Trophoblast cell (in vitro differentiated cells and primary cell): ENCODE results near the gene FAM161B.

Experiments used
- DNase-seq, 2 donors: peaks; one replicate each; pipeline ENCODE4 v3.0.0-alpha.2; 2016
- H2AFZ ChIP-seq: 2 replicates; pipeline ENCODE4 v1.6.1; 2013; ENCODE audit warnings: low read length, moderate library complexity, mild to moderate bottlenecking; ENCODE audit not compliant: insufficient read depth, poor library complexity
- H2AK5ac ChIP-seq: 2 replicates; pipeline ENCODE4 v1.6.1; 2013; ENCODE audit warnings: mild to moderate bottlenecking, low read length
- H2BK120ac ChIP-seq: 2 replicates; pipeline ENCODE4 v1.6.1; 2013; ENCODE audit warnings: low read length, mild to moderate bottlenecking, moderate library complexity; ENCODE audit not compliant: insufficient read depth, poor library complexity
- H2BK12ac ChIP-seq: 2 replicates; pipeline ENCODE4 v1.6.1; 2013; ENCODE audit warnings: mild to moderate bottlenecking, low read length, moderate library complexity
- H2BK5ac ChIP-seq: 2 replicates; pipeline ENCODE4 v1.6.1; 2013; ENCODE audit warnings: low read length, low read depth, moderate library complexity, mild to moderate bottlenecking; ENCODE audit not compliant: poor library complexity
- H3K14ac ChIP-seq: 2 replicates; pipeline ENCODE4 v1.6.1; 2013; ENCODE audit warnings: mild to moderate bottlenecking, low read length
- H3K18ac ChIP-seq: 2 replicates; pipeline ENCODE4 v1.6.1; 2013; ENCODE audit warnings: mild to moderate bottlenecking, low read length
- H3K23ac ChIP-seq: 2 replicates; pipeline ENCODE4 v1.6.1; 2013; ENCODE audit warnings: low read length
- H3K27ac ChIP-seq: 2 replicates; pipeline ENCODE4 v1.5.1; 2013; ENCODE audit warnings: low read depth, mild to moderate bottlenecking, inconsistent platforms, low read length, moderate library complexity
- H3K27me3 ChIP-seq: 2 replicates; pipeline ENCODE4 v1.6.1; 2013; ENCODE audit warnings: inconsistent platforms, mild to moderate bottlenecking, low read length, moderate library complexity; ENCODE audit not compliant: insufficient read depth
- H3K36me3 ChIP-seq, 2 experiments: 1 replicate in 1 of 2; 2 replicates in 1 of 2; pipeline ENCODE4 v1.6.1; 2013; ENCODE audit warnings: low read length in 2 of 2, mild to moderate bottlenecking in 2 of 2, moderate library complexity in 1 of 2; ENCODE audit not compliant: insufficient read depth in 2 of 2, control insufficient read depth in 1 of 2
- H3K4ac ChIP-seq: 2 replicates; pipeline ENCODE4 v1.6.1; 2013; ENCODE audit warnings: low read depth, mild to moderate bottlenecking, low read length, moderate library complexity
- H3K4me1 ChIP-seq, 2 experiments: 1 replicate in 1 of 2; 2 replicates in 1 of 2; pipeline ENCODE4 v1.6.1; 2013; ENCODE audit warnings: low read length in 2 of 2, mild to moderate bottlenecking in 2 of 2, moderate library complexity in 1 of 2; ENCODE audit not compliant: insufficient read depth in 2 of 2, control insufficient read depth in 1 of 2
- H3K4me2 ChIP-seq: 2 replicates; pipeline ENCODE4 v1.6.1; 2013; ENCODE audit warnings: inconsistent platforms, mild to moderate bottlenecking, low read length, moderate library complexity
- H3K4me3 ChIP-seq: 2 replicates; pipeline ENCODE4 v1.5.1; 2013; ENCODE audit warnings: mild to moderate bottlenecking, low read depth, low read length, inconsistent platforms
- H3K79me1 ChIP-seq: one replicate; pipeline ENCODE4 v1.6.1; 2013; ENCODE audit warnings: low read length
- H3K79me2 ChIP-seq: 2 replicates; pipeline ENCODE4 v1.6.1; 2013; ENCODE audit warnings: low read length, mild to moderate bottlenecking; ENCODE audit not compliant: control insufficient read depth, insufficient read depth, poor library complexity
- H3K9ac ChIP-seq: 2 replicates; pipeline ENCODE4 v1.6.1; 2013; ENCODE audit warnings: mild to moderate bottlenecking, low read length
- H3K9me3 ChIP-seq: 2 replicates; pipeline ENCODE4 v1.6.1; 2013; ENCODE audit warnings: low read depth, mild to moderate bottlenecking, control low read depth, inconsistent platforms, low read length; ENCODE audit not compliant: insufficient read depth
- H4K12ac ChIP-seq: 2 replicates; pipeline ENCODE4 v1.6.1; 2013; ENCODE audit warnings: low read depth, mild to moderate bottlenecking, low read length, moderate library complexity
- H4K8ac ChIP-seq: 2 replicates; pipeline ENCODE4 v1.6.1; 2013; ENCODE audit warnings: low read depth, mild to moderate bottlenecking, low read length, moderate library complexity
- H4K91ac ChIP-seq: one replicate; pipeline ENCODE4 v1.6.1; 2013; ENCODE audit warnings: low read depth, mild to moderate bottlenecking, low read length, moderate library complexity
- WGBS: extraction: QIAGEN DNeasy Blood & Tissue Kit; methylation state at CpG from one replicate; pipeline ENCODE4 v1.1.7; 2013; ENCODE audit warnings: missing lambda C conversion rate; ENCODE audit not compliant: insufficient read length, insufficient coverage; ENCODE audit errors: extremely low coverage; 5-methylcytosine and 5-hydroxymethylcytosine counted together

The FAM161B gene

GRCh38 chr14:73916324-73916723 lies 33.6 kb downstream of the FAM161B start:
- no peak overlapping the region for H4K91ac ChIP-seq
- H2BK5ac ChIP-seq, result no peak overlapping the region
- H3K36me3 ChIP-seq, result peaks cover 25 to 39% of the 10 kb centered on the region in 2 experiments
- no peak overlapping the region for H3K4me3 ChIP-seq
- no peaks in the 10 kb centered on the region for H3K79me1 ChIP-seq
- DNase-seq, result no peak
- H3K9ac ChIP-seq, result no peak overlapping the region
- no peak overlapping the region for H2AFZ ChIP-seq
- no peak overlapping the region for H3K27ac ChIP-seq
- H3K9me3 ChIP-seq, result no peaks in the 10 kb centered on the region
- no peak overlapping the region for H4K12ac ChIP-seq
- no peaks in the 10 kb centered on the region for H3K79me2 ChIP-seq
- no peaks in the 10 kb centered on the region for H3K27me3 ChIP-seq
- no CpG with 5 or more reads among the region's 6 CpGs for WGBS
- no peak overlapping the region for H2BK120ac ChIP-seq
- no peak overlapping the region for H3K14ac ChIP-seq
- no peak overlapping the region for H3K18ac ChIP-seq
- no peaks in the 10 kb centered on the region for H3K4me1 ChIP-seq
- no peak overlapping the region for H2BK12ac ChIP-seq
- H3K4me2 ChIP-seq, result no peak overlapping the region
- no peak overlapping the region for H4K8ac ChIP-seq
- no peak overlapping the region for H3K23ac ChIP-seq
- H2AK5ac ChIP-seq, result no peak overlapping the region
- H3K4ac ChIP-seq, result no peak overlapping the region

DNA sequence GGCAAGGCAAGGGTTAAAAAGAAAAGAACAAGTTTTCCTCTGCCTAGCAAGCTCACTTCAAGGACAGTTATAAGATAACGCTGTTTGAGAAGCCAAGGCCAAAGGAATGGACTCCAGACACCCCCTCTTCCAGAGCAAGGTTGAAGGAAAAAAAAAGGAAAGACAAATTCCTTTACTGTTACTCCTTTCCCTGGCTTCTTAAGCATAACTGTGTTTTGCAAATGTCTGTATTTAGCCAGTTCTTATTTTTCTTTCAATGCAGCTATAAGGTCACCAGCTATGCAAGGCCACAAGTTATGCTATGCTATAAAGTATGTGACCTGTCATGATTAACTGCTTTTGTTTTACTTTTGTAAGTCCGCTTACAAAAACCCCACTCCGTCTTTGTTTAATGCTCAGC lies 36.6 kb downstream of the FAM161B start:
- no peak overlapping the region for H4K8ac ChIP-seq
- no peaks in the 10 kb centered on the region for H3K27me3 ChIP-seq
- no peak overlapping the region for H3K18ac ChIP-seq
- no peak overlapping the region for H2AFZ ChIP-seq
- no peak overlapping the region for H3K4me2 ChIP-seq
- H3K14ac ChIP-seq, result no peak overlapping the region
- no peak overlapping the region for H4K91ac ChIP-seq
- H3K79me2 ChIP-seq, result no peaks in the 10 kb centered on the region
- H4K12ac ChIP-seq, result no peak overlapping the region
- H3K4me3 ChIP-seq, result no peak overlapping the region
- H3K4me1 ChIP-seq, result no peaks in the 10 kb centered on the region
- no peak overlapping the region for H3K23ac ChIP-seq
- no peak overlapping the region for H2BK5ac ChIP-seq
- no peak overlapping the region for H3K27ac ChIP-seq
- H3K9ac ChIP-seq, result no peak overlapping the region
- DNase-seq, result no peak
- H3K79me1 ChIP-seq, result no peaks in the 10 kb centered on the region
- no peak overlapping the region for H3K4ac ChIP-seq
- H3K36me3 ChIP-seq, result peaks cover 25 to 47% of the 10 kb centered on the region in 2 experiments
- WGBS, result no CpG with 5 or more reads among the region's 3 CpGs
- H2BK12ac ChIP-seq, result no peak overlapping the region
- H2AK5ac ChIP-seq, result no peak overlapping the region
- no peaks in the 10 kb centered on the region for H3K9me3 ChIP-seq
- H2BK120ac ChIP-seq, result no peak overlapping the region

GRCh38 chr14:73909681-73910080 lies 40.2 kb downstream of the FAM161B start:
- H3K27me3 ChIP-seq, result no peaks in the 10 kb centered on the region
- no peak overlapping the region for H3K14ac ChIP-seq
- no peak overlapping the region for H2AFZ ChIP-seq
- H3K18ac ChIP-seq, result no peak overlapping the region
- no peak overlapping the region for H3K4me3 ChIP-seq
- no peak for DNase-seq
- H3K27ac ChIP-seq, result no peak overlapping the region
- no peaks in the 10 kb centered on the region for H3K79me1 ChIP-seq
- H2BK5ac ChIP-seq, result no peak overlapping the region
- H3K36me3 ChIP-seq, result peaks cover 28 to 57% of the 10 kb centered on the region in 2 experiments
- H4K8ac ChIP-seq, result no peak overlapping the region
- H3K4me1 ChIP-seq, result no peaks in the 10 kb centered on the region
- WGBS, result no CpG with 5 or more reads among the region's 1 CpG
- no peak overlapping the region for H3K4ac ChIP-seq
- no peaks in the 10 kb centered on the region for H3K79me2 ChIP-seq
- no peak overlapping the region for H2AK5ac ChIP-seq
- no peak overlapping the region for H3K4me2 ChIP-seq
- no peak overlapping the region for H3K23ac ChIP-seq
- no peak overlapping the region for H3K9ac ChIP-seq
- H2BK120ac ChIP-seq, result no peak overlapping the region
- no peak overlapping the region for H4K12ac ChIP-seq
- no peaks in the 10 kb centered on the region for H3K9me3 ChIP-seq
- H4K91ac ChIP-seq, result no peak overlapping the region
- no peak overlapping the region for H2BK12ac ChIP-seq

GRCh38 chr14:73903028-73903427 lies 46.9 kb downstream of the FAM161B start:
- H2BK5ac ChIP-seq, result no peak overlapping the region
- DNase-seq, result no peak
- no peak overlapping the region for H2AK5ac ChIP-seq
- H3K27ac ChIP-seq, result no peak overlapping the region
- no peak overlapping the region for H4K91ac ChIP-seq
- no peak overlapping the region for H4K8ac ChIP-seq
- peaks cover 33 to 48% of the 10 kb centered on the region in 2 experiments for H3K36me3 ChIP-seq
- H3K27me3 ChIP-seq, result no peaks in the 10 kb centered on the region
- no peaks in the 10 kb centered on the region for H3K79me1 ChIP-seq
- no CpG with 5 or more reads among the region's 3 CpGs for WGBS
- H3K4me1 ChIP-seq, result no peaks in the 10 kb centered on the region
- no peak overlapping the region for H2BK12ac ChIP-seq
- no peak overlapping the region for H3K18ac ChIP-seq
- no peak overlapping the region for H3K14ac ChIP-seq
- no peaks in the 10 kb centered on the region for H3K9me3 ChIP-seq
- H2AFZ ChIP-seq, result no peak overlapping the region
- H3K79me2 ChIP-seq, result no peaks in the 10 kb centered on the region
- H2BK120ac ChIP-seq, result no peak overlapping the region
- H3K4ac ChIP-seq, result no peak overlapping the region
- H3K4me2 ChIP-seq, result no peak overlapping the region
- H3K23ac ChIP-seq, result no peak overlapping the region
- no peak overlapping the region for H3K9ac ChIP-seq
- H4K12ac ChIP-seq, result no peak overlapping the region
- H3K4me3 ChIP-seq, result no peak overlapping the region
